ENCODE results near the gene MIER2. TPM values are rescaled to one million over a fixed set of nuclear protein-coding genes. Genes with fewer than 3 reads are reported as not detected.

The MIER2 gene
- polyA plus RNA-seq, 3 donors: 3.6 to 21.9 (median 6.9) TPM

- 82% methylated on average over 10 of the region's 17 CpGs for WGBS (ENCODE audit: insufficient coverage)
- Histone ChIP-seq H4K20me1 (ENCODE audit: insufficient read depth, low read length) (no peaks in the 10 kb centered on the region), H3K4me2 (replicated peaks; ENCODE audit: extremely low read depth, low read length, poor library complexity, severe bottlenecking) (no peak overlapping the region), H3K27ac (ENCODE audit: low read depth in 1 of 2, low read length in 2 of 2) (no peak overlapping the region), H3K4me3 (replicated peaks in 1 of 3; ENCODE audit: low read depth in 2 of 3, low read length in 3 of 3) (no peak overlapping the region), H3K9me3 (replicated peaks in 1 of 2; ENCODE audit: control insufficient read depth in 1 of 2, insufficient read depth in 1 of 2, low read length in 2 of 2) (no peaks in the 10 kb centered on the region), H3K79me2 (ENCODE audit: insufficient read depth, low read length) (no peaks in the 10 kb centered on the region), H2AFZ (ENCODE audit: insufficient read depth, low read depth, low read length, poor library complexity, severe bottlenecking) (no peak overlapping the region), H3K4me1 (ENCODE audit: control insufficient read depth in 1 of 2, insufficient read depth in 2 of 2, low read length in 2 of 2) (no peaks in the 10 kb centered on the region), H3K36me3 (replicated peaks in 1 of 2; ENCODE audit: control insufficient read depth in 1 of 2, insufficient read depth in 2 of 2, low read length in 2 of 2) (no peaks in the 10 kb centered on the region), H3K27me3 (ENCODE audit: control insufficient read depth in 2 of 2, insufficient read depth in 2 of 2, low read length in 2 of 2) (no peaks in the 10 kb centered on the region), H3K9ac (ENCODE audit: insufficient read depth, low read length, poor library complexity, severe bottlenecking) (no peak overlapping the region)
- intact Hi-C loops (cut with micrococcal nuclease): no loop called here
- no peak overlapping the region for H3K27ac Mint-ChIP-seq
- no peaks in the 10 kb centered on the region for H3K4me1 Mint-ChIP-seq
- H3K4me3 Mint-ChIP-seq: no peak overlapping the region
- H3K27me3 Mint-ChIP-seq (ENCODE audit: low read depth in 3 of 3): peaks cover 9 to 27% (median 12%) of the 10 kb centered on the region in 3 donors
- no peak for TF ChIP-seq CTCF (IDR thresholded peaks at IDR 0.05)
- DNase-seq: no peak
- peaks cover 0 to 3% (median 0%) of the 10 kb centered on the region in 7 donors for H3K9me3 Mint-ChIP-seq
- no peaks in the 10 kb centered on the region for H3K36me3 Mint-ChIP-seq
Observed at GRCh38 chr19:374886-375235, 30.3 kb upstream of the MIER2 start.

- Mint-ChIP-seq H3K4me1 (no peaks in the 10 kb centered on the region), H3K27ac (no peak overlapping the region), H3K4me3 (no peak overlapping the region), H3K27me3 (ENCODE audit: low read depth in 3 of 3) (peaks cover 9 to 26% (median 11%) of the 10 kb centered on the region in 3 donors), H3K36me3 (no peaks in the 10 kb centered on the region), H3K9me3 (peaks cover 0 to 4% (median 0%) of the 10 kb centered on the region in 7 donors)
- no peak for DNase-seq
- Histone ChIP-seq H3K27ac (ENCODE audit: low read depth in 1 of 2, low read length in 2 of 2) (no peak overlapping the region), H4K20me1 (ENCODE audit: insufficient read depth, low read length) (no peaks in the 10 kb centered on the region), H3K79me2 (ENCODE audit: insufficient read depth, low read length) (no peaks in the 10 kb centered on the region), H3K9me3 (replicated peaks in 1 of 2; ENCODE audit: control insufficient read depth in 1 of 2, insufficient read depth in 1 of 2, low read length in 2 of 2) (no peaks in the 10 kb centered on the region), H3K9ac (ENCODE audit: insufficient read depth, low read length, poor library complexity, severe bottlenecking) (no peak overlapping the region), H3K4me3 (replicated peaks in 1 of 3; ENCODE audit: low read depth in 2 of 3, low read length in 3 of 3) (no peak overlapping the region), H2AFZ (ENCODE audit: insufficient read depth, low read depth, low read length, poor library complexity, severe bottlenecking) (no peak overlapping the region), H3K27me3 (ENCODE audit: control insufficient read depth in 2 of 2, insufficient read depth in 2 of 2, low read length in 2 of 2) (no peaks in the 10 kb centered on the region), H3K4me2 (replicated peaks; ENCODE audit: extremely low read depth, low read length, poor library complexity, severe bottlenecking) (no peak overlapping the region), H3K36me3 (replicated peaks in 1 of 2; ENCODE audit: control insufficient read depth in 1 of 2, insufficient read depth in 2 of 2, low read length in 2 of 2) (no peaks in the 10 kb centered on the region), H3K4me1 (ENCODE audit: control insufficient read depth in 1 of 2, insufficient read depth in 2 of 2, low read length in 2 of 2) (no peaks in the 10 kb centered on the region)
- intact Hi-C loops (cut with micrococcal nuclease): no loop called here
- no peak for TF ChIP-seq CTCF (IDR thresholded peaks at IDR 0.05)
- 87% methylated on average over 16 of the region's 23 CpGs for WGBS (ENCODE audit: insufficient coverage)
Observed at GRCh38 chr19:374183-374885, 29.7 kb upstream of the MIER2 start.

All from CD14-positive monocyte (primary cell).